GM21367 (cell line): ENCODE data around the gene KIF4B.
A peak's percentile ranks its signal among the peaks of the same experiment; 100 is the strongest.
"Not testable (repeated sequence)": the region's sequence is repeated elsewhere in the genome, so short reads cannot be mapped to it uniquely, and the experiment has no call there.

Experiments
- ATAC-seq: cut with Tn5 transposase; IDR thresholded peaks from one replicate; pipeline ENCODE4 v1.9.1; 2021; ENCODE audit not compliant: unreplicated experiment

The KIF4B gene

DNA sequence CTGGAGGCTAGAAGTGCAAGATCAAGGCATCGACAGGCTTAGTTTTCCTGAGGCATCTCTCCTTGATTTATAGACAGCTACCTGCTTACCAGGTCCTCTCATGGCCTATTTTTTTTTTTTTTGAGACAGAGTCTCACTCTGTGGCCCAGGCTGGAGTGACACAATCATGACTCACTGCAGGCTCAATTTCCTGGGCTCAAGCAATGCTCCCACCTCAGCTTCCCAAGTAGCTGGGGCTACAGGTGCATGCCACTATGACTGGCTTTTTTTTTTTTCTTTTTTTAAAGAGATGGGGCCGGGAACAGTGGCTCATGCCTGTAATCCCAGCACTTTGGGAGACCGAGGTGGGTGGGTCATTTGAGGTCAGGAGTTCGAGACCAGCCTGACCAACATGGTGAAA, 10.8 kb upstream of the KIF4B start:
- ATAC-seq = not testable (repeated sequence)

DNA sequence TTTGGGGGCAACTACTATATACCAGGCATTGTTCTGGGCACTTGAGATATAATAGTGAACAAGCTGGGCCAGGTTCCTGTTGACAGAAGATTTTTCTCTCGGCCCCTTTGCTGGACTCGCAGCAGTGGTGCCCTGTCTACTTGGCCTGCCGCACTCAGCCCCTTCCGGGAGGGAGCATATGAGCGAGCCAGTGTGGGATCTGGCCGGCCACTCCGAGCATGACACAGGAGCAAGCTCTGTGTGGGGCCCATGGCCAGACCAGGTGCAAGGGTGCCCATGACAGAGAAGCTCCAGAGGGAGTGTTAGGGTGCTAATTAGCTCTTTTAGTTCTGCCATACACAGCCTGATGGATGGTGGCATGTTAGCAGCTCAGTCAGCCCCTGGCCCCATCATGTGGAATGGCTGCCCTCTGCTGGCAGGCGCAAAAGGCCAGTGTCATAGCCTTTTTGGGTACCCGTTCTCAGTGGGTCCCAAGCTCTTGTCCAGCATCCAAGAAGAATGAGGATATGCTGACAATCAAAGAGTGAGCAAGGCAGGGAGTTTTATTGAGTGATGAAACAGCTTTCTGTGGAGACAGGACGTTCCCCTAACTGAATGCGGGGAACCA, 9.3 kb upstream of the KIF4B start:
- ATAC-seq = no peak

DNA sequence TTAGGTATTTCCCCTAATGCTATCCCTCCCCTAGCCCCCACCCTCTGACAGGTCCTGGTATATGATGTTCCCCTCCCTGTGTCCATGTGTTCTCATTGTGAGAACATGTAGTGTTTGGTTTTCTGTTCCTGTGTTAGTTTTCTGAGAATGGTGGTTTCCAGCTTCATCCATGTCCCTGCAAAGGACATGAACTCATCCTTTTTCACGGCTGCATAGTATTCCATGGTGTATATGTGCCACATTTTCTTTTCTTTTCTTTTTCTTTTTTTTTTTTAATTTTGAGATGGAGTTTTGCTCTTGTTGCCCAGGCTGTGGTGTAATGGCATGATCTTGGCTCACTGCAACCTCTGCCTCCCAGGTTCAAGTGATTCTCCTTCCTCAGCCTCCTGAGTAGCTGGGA, 7.3 kb upstream of the KIF4B start:
- ATAC-seq = not testable (repeated sequence)

DNA sequence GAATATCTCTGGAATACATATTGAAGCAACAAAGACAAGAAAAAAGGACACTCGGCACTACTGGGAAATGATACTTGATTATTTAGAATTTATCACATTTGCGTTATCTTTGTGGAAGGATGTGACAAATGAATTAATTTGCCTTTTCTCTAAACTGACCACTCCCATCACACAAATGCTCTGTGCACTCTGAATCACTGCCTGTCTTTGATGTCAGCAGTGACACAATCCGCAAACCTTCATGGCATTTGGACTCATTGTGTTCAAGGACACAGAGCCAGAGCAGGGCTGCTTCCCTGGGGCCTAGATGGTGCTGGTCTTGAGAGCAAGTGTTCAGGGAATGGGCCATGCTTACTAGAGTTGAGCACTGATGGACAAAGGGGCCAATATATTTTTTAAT, 4.9 kb upstream of the KIF4B start:
- ATAC-seq = no peak

DNA sequence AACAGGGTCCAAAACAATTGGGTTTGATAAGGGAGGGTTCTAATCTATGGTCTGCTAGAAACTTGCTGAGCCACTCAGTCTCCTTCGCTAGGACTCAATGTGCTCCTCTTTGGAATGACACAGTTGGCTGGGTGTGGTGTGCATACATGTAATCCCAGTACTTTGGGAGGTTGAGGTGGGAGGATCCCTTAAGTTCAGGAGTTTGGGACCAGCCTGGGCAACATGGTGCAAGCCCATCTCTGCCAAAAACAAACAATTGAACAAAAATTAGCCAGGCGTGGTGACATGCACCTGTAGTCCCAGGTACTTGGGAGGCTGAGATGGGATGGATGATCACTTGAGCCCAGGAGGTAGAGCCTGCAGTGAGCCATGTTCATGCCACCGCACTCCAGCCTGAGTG, 2.7 kb upstream of the KIF4B start:
- ATAC-seq = no peak

DNA sequence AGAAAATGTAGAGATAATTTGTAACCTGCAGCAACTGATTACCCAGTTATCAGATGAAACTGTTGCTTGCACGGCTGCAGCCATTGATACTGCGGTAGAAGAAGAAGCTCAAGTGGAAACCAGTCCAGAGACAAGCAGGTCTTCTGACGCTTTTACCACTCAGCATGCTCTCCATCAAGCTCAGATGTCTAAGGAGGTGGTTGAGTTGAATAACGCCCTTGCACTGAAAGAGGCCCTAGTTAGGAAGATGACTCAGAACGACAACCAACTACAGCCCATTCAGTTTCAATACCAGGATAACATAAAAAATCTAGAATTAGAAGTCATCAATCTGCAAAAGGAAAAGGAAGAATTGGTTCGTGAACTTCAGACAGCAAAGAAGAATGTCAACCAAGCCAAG, 1.7 kb downstream of the KIF4B start:
- ATAC-seq = no peak

DNA sequence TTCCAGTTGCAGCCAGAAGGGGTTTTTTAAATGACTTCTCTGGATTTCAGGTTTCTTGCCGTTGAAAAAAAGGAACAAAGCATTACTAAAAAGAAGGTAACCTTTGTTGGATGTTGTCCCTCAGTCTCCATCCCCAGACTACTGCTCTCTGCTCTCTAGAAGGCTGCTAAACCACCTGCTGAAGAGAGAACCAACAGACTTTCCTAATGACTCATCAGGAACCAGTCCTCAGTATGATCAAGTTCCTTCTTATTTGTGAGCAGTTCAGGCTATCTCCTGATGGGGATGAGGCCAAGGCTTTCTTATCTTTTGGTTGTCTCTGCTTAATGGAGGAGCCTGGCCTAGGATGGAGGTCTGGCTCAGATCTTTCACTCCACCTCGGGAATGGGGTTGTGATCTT, 4.1 kb downstream of the KIF4B start:
- peak; percentile 98 for ATAC-seq

DNA sequence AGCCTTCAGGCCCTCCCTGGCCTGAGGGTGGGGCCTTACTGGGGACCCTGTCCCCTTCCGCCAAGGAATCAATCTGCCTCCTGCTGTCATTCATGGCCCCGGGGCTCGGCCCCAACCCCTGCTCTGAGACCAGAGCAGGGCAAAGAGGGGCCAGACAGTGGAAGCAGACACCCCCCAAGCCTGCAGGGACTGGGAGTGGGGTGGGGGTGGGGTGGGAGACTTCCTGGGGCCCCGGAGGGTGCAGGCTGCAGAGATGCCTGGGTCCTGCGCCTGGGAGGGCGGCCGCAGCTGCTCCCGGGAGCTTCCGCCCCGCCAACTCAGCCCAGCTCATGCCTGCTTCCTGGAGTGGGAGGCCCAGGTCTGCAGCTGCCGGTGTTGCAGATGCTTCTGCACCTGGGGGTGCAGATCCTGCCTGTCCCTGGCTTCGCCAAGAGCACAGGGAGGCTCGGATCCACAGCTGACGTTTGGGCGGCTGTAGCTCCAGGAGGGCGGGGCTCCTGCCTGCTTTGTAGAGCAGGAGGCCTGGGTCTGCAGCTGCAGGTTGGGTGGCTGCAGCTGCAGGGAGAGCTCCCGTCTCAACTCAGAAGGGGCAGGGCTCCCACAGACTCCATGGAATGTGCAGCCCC, 6.2 kb downstream of the KIF4B start:
- no peak for ATAC-seq

DNA sequence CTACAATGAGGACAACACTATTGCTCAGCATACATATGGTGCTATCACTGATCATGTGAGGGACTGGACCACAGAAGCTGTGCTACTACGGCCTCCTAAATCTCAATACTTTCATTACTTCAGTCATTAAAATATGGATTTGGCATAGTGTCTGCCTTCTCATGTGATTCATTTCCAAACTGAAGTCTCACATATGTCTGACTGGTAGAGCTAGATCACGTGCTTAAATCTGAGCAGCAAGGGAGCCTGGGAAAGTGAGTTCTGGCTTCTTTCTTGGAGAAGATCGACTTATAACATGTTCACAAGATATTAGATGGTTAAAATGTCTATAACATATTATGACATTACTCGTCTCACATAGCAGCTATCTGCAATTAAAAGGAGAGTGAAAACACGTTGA, 8.3 kb downstream of the KIF4B start:
- no peak for ATAC-seq

DNA sequence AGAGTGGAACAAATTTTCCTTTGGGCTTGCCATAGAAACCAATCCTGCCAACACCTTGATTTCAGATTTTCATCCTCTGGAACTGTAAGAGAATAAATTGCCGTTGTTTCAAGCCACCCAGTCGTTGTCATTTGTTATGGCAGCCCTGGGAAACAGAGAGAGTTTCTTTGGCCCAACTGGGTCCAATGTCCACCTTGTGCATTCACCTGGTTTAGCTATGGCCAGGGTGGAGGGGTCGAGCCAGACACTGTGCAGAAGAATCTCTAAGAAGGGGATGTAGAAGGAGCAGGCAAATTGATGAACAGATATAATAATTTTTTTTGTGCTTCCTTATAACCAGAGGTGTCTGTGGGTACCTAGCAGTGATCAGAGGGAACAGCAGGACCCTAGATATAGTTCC, 9.8 kb downstream of the KIF4B start:
- no peak for ATAC-seq

DNA sequence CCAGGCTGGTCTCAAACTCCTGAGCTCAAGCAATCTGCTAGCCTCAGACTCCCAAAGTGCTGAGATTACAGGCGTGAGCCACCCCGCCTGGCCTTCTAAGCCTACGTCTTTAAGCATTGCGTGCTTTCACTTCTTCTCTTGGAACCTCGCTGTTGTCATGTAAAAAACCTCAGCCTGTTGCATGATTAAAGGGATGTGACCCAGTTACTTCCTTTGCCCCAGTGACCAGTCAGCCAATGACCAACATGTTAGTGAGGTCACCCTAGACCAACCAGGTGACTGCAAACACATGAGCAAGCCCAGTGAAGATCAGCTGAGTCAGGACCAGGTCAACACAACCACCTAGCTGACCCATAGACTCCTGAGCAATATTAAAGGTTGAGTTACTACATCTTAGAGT, 10.5 kb downstream of the KIF4B start:
- ATAC-seq = no peak

DNA sequence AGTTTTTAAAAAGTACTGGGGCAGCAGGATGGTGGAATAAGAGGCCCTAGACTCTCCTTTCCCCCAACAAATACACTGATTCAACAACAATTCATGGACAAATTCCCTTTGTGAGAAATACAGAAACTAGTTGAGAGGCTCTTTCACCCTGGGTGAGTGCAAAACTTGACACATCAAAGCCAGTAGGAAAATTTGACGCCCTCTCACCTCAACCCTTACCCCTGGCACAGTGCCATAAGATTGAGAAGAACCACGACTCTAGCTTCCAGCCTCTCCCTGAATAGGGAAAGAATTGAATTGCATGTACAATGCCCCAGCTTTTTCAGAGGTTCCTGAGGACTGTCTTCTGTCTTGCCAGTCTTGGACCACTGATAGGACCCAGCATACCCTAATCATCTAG, 12.3 kb downstream of the KIF4B start:
- ATAC-seq = no peak

DNA sequence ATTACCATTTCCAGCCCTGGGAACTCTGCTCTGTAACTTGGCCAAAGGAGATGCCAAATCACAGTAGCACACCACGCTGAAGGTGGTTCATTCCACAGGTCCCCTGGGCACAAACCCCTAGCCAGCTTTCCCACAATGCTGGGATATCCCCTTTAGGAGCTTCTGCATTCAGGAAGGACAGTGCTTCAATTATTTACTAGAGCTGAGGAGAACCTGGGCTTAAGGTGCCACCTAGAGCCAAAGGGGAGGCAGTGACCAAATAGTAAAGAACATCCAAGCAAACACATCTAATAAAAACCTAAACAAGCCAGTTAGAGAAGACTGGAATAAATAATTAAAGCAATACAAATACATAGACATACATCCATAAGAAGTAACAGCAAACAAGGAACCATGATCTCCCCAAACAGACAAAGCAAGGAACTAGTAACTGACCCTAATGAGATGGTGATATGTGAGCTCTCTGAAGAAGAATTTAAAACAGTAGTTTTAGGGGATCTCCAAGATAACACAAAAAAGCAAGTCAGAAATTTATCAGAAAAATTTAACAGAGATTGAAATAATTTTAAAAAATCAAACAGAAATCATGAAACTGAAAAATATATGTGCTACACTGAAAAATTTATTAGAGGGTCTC, 14.6 kb downstream of the KIF4B start:
- ATAC-seq = no peak

DNA sequence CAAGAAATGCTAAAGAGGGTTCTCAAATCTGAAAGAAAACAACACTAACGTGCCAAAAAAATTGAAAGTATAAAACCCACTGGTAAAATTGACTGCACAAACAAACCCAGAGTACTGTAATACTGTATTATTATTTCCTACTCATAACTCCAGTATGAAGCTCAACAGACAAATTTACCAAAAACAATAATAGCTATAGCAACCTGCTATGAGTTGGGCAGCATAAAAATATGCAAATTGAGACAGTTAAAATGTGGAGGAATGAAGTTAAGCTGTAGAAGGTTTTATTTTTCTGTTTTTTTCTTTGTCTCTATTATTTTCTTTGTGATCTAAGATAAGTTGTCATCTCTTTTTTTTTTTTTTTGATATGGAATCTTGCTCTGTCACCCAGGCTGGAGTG, 15.7 kb downstream of the KIF4B start:
- no peak for ATAC-seq

DNA sequence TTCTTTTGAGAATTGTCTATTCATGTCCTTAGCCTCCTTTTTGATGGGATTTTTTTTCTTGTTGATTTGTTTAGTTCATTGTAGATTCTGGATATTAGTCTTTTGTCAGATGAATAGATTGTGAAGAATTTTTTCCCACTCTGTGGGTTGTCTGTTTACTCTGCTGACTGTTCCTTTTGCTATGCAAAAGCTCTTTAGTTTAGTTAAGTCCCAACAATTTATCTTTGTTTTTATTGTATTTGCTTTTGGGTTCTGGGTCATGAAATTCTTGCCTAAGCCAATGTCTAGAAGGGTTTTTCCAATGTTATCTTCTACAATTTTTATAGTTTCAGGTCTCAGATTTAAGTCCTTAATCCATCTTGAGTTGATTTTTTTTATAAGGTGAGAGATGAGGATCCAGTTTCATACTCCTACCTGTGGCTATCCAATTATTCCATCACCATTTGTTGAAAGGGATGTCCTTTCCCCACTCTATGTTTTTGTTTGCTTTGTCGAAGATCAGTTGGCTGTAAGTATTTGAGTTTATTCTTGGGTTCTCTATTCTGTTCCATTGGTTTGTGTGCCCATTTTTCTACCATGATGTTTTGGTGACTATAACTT, 20.7 kb downstream of the KIF4B start:
- ATAC-seq = not testable (repeated sequence)

DNA sequence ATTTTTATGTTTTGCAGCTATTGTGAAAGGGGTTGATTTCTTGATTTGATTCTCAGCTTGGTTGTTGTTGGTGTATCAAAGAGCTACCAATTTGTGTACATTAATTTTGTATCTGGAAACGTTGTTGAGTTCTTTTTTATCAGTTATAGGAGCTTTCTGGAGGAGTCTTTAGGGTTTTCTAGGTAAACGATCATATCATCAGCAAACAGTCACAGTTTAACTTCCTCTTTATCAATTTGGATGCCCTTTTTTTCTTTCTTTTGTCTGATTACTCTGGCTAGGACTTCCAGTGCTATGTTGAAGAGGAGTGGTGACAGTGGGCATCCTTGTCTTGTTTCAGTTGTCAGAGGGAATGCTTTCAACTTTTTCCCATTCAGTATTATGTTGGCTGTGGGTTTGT, 21.5 kb downstream of the KIF4B start:
- not testable (repeated sequence) for ATAC-seq

DNA sequence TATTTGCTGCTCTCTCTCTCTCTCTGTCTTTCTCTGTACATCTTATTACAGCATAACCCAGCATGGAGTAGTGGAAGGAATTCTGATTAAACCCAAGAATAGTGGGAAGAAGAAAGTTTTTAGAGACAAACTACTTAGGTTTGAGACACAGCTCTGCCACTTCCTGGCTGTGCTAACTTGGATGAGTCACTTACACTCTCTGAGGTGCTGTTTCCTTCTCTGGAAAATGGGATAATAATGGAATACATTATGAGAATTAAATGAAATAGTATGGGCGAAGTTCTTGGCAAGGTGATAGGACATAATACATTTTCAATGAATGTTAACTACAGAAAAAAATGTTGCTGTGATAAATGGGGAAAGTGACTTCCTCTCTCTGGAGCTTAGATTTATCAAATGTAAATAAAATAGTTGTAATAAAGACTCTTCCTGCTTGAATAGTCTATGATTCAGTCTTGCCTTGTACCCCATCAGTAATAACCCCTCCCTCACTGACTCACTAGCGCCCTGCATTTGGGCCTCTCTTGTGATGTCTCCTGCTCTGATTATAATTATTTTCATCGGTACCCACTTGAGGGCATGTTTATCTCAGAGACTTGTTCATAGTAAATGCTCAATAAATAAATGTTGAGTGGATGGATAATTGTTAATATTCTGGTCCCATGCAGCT, 27.6 kb downstream of the KIF4B start:
- no peak for ATAC-seq

DNA sequence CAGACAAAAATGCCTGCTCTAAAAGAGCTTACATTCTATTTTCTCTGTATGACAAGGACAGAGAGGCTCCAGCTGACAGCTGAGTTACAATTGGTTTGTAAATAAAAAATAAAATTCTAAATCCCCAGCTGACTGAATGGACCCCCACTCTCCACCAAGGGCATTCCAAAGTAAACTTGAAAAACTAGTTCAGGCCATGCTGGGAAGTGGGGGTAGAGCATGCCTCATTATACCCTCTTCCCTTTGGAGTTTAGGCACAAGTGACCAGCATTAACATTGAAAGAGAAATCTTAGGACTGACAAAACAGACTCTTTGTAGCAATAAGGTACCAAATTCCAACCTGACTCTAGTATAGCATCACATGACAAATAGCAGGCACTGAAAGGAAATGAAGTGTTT, 31.0 kb downstream of the KIF4B start:
- no peak for ATAC-seq

DNA sequence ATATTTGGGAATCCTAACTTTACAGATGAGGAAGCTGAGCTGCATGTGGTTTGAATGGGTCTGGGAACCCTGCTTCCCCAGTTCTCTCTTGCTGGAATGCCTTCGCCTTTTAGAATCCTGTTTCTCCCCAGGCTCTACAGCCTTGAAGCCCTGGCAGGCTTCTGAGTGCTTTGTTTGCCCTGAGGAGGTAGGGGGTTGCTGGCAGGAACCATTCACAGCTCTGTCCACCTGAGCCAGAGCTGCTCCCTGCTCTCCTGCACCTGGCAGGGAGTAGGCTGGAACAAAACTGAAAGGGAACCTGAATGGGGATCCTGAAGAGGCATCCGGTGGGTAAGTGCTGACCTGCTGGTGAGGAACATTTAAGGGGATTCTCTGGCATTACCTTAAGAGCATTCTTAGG, 33.0 kb downstream of the KIF4B start:
- ATAC-seq = no peak

DNA sequence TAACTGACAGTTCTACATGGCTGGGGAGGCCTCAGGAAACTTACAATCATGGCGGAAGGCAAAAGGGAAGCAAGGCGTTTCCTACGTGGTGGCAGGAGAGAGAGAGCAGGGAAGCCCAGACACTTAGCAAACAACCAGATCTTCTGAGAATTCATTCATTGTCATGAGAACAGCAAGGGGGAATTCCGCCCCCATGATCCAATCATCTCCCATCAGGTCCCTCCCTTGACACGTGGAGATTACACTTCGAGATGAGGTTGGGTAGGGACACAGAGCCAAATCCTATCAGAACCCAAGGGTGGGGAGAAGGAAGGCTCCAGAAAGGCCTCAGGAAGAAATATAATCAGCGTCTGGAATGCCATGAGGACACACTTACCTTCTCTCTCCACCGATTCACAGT, 34.3 kb downstream of the KIF4B start:
- no peak for ATAC-seq

DNA sequence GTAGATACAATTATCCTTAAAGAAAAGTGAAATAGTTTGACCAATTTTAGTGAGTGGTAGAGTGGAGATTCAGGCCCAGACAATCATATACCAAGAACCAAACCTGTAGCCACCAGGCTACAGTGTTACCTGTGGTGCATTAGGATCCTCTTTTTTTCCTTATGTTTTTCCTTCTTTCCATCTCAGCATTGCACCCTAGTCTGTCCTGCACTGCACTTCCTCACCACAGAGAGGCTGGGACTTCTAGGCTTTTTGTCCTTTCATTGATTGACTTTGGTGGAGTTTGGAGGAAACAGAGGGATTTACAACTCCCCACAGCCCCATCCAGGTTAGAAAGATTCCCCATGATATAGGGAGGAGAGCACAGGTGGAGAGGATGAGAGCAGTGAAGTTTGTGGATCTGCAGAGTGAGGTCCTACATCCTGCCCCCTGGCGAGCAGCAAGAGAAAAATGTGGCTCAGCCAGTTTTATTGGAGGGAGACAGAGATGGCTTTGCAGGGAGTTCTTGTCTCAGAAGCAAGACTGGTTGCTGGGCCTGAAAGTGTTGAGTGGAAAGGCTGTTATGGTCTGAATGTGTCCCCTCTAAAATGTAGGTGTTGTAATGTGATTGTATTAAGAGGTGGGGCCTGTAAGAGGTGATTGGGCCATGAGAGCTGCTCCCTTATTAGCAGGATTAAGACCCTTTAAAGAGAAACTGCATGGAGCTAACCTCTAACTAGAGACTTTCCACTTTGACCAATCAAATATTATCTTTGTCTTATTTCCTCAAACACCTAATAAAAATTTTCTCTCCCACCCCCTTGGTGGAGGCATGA, 36.2 kb downstream of the KIF4B start:
- no peak for ATAC-seq
